Measurements from ENCODE around the gene AMOTL1.

AMOTL1 gene

DNA sequence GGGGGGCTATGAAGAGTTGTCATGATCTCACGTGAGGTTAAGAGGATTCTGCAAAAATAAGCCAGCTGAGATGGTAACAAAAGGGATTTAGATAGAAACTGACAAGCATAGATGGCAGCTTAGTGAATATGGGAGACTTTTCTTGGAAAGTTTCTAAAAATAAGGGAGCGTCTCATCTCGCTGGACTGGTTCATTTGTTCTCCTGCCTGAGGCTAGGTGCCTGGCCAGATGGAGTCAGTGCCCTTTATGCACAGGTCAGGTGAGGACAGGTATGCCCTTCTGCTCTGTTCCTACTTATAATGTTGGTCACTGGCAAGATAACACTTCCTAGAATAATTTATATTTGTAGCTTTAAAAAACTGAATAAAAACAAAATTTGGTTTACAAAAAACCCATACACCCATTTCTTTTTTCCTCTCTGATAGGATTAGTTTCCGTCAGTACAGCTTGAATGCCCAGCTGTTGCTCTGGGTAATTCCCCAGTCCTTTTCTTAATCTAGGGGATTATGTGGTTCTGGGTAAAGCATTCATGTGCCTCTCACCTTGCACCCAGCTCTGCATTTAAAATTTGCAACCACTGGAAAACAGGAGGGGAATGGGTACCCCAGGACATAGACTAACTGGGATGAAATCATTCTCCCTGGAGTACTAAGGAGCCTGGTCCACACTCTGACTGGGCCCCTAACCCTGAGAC lies 90.0 kb downstream of the AMOTL1 start:
- DNase-seq = no peak

DNA sequence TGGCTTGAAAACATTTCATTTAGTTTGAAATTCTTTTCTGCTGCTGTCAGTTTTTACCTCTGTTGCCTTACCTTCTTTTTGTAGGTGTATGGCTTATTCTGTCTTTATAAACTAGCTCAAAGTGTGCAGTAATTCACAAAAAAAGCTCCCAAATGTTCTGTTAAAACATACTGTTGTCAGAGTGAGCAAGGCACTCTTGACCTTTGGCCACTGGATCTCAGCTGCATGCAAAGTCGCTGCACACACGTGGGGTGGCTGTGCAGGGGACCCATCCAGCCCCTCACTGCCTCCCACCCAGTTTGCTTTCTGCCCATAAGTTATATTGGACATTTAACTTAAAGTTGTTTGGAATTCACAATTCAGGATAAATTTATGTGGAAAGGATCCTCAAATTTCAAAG lies 92.2 kb downstream of the AMOTL1 start:
- DNase-seq = no peak

DNA sequence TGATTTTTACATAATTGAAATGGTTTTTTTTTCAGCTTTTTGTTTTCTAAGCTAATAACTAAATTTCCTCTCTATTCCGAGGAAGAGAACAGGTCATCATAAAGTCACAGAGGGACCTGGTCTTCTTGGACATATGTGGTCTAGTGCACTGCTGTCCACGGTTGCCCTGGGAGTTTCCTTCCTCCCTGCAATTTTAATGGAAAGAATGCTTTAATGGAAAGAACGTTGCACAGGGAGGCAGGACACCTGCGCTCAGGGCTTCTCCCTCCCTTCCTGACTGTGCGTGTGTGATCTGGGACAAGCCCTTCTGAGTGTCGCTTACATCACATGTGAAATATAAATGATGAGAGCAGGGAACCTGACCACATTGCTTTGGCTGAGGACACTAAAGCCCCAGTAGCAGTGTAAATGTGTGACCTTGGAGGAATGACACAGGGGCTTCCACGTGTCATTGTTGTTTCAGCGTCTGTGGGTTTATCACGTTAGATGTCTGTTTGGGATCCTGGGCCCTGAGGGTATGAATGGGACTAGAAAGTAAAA lies 93.2 kb downstream of the AMOTL1 start:
- no peak for DNase-seq

DNA sequence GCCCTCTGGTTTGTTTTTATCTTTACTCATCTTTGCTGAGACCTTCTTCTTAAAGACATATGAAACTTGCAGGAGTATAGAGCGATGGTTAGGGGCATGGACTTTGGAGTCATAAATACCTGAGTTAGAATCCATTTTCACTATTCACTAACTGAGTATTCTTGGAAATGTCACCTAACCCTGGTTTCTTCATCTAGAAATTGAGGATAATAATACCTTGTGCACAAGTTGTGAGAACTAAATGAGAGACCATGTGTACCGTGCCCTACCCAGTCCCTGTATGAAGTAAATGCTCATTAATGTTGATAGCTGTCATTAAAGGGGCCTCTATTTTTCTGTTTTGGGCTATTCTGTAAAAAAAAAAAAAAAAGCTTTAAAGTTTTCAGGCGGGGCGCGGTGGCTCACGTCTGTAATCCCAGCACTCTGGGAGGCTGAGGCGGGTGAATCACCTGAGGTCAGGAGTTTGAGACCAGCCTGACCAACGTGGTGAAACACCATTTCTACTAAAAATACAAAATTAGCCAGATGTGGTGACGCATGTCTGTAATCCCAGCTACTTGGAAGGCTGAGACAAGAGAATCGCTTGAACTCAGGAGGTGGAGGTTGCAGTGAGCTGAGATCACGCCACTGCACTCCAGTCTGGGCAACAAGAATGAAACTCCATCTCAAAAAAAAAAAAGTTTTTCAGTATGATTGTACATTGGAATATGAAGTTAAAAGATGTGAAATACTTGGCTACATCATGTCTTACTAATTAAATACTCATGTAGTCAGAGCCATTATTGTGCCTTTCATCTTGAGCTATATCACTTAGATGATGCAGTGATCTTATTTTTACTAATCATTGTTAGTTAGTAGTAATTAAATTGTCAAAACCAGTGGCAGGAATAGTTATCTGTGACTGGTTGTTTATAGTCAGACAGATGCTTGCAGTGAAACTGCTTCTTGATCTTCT lies 95.0 kb downstream of the AMOTL1 start:
- DNase-seq = no peak

DNA sequence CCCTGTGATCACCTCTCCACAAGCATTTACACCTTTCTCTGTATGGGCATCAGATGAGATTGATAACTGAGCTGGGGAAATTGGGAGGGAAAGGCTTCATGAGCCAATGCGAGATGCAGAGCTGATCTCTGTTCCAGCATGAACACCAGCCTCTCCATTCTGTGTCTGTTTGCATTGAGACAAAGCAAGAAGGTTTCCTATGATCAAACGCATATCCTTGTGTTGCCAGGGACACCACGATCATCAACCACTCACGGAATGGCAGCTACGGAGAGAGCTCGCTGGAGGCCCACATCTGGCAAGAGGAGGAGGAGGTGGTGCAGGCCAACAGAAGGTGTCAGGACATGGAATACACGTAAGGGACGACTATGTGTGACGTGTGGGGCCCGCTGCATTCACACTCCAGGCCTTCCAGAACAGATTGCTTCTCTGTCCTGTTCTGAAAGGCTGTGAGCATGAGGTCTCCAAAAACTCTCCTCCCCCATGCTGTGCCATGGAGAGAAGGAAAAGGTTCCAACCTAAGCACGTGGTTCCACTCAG lies 96.4 kb downstream of the AMOTL1 start:
- no peak for DNase-seq

DNA sequence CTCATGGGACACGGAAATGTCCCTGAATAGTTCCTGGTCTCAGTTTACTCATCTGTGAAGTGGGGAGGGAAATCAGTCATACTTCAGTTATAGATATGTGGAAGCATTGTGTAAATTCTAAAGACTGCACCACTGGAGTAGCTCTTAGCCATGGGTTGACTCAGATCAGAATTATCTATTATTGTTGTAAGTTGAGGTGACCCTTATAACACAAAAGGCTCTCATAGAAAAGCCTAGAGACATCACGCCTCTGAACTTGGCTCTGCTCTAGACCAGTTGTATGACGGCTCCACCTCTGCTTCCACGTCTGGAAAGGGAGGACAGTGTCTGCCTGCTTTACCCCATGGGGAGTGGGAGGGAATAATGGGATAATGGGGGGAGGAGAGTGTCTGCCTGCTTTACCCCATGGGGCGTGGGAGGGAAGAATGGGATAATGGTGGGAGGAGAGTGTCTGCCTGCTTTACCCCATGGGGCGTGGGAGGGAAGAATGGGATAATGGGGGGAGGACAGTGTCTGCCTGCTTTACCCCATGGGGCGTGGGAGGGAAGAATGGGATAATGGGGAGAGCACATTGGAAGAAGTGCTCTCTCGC lies 98.2 kb downstream of the AMOTL1 start:
- DNase-seq = no peak

DNA sequence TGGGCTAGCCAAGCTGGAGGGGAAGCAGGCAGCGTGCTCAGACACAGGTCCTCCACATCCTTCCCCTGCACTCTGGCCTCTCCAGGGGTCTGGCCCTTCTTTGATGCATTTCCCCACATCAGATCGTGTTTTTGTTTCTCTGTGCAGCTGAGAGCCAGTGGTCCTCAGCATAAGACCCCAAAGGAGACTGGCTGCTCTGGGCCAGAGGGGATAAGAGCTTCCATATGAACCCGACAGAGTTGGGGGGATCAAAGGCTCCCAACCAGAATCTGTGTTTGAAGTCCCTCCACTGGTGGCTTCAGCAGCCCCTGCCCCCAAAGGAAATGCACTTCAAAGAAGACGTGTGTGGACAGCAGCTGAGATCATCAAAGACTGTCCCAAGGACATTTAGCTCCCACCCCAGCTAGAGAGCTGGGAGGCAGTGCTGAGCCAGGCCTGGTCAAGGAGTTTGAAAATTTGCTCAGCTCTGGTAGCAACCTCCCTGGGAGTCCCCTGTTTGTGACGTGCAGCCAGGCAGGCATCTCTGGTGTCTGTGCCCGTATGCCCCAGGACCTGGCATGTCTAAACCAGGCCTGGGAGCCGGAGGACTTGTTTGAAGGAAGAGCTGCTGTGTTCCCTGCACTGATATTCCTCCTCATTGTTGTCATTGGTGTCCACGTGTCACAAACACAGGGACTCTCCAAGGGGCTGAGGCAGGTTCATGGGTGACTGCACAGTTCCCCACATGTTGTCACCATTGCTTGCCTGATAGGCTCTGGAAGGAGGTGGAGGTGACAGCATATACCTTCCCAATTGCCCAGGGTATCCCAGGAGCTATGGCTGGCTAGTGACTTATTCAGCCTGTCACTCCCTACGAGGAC lies 99.0 kb downstream of the AMOTL1 start:
- no peak for DNase-seq

DNA sequence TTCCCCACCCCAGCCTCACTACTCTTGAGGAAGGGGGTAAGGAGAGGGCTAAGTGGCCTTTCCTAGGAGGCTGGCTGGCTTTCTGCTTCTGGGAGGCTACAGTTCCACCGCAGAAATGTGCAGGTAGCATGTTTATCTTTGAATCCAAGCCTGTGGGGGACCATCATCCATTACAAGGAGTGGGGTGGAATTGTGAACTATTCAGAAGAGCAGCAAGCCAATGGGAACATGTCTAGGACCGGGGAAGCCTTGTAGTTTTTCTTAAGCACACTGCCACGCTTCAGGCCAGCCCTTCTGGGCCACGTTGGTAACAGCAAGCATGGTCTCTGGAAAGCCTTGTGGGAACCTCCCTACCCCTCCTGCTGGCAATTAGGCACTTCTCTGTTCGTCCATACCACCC lies 100.3 kb downstream of the AMOTL1 start:
- DNase-seq = no peak

DNA sequence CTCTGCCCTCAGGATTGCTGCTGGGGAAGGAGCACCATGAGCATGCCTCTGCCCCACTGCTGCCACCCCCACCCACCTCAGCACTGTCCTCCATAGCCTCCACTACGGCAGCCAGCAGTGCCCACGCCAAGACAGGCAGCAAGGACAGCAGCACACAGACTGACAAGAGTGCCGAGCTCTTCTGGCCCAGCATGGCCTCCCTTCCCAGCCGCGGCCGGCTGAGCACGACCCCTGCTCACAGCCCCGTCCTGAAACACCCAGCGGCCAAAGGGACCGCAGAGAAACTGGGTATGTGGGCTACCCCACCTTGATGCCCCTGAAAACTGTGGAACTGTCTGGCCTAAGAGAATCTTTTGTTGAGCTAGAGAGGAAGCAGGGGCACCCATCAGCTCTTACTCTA lies 101.0 kb downstream of the AMOTL1 start:
- DNase-seq = no peak

DNA sequence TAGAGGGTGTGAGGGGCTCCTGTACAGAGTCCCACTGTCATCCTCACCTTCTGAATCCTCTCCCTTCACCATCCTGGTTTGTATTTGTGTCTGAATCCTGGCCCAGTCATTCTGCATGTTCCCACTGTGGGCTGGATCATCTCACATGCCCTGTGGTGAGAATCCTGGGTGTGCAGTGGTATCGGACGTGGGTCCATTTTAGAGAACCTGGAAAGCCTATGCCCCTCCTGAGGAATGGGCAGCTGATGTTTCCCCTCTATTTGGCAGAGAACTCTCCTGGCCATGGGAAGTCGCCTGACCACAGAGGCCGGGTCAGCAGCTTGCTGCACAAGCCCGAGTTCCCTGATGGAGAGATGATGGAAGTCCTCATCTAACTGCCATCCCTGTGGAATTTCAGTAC lies 102.3 kb downstream of the AMOTL1 start:
- no peak for DNase-seq

DNA sequence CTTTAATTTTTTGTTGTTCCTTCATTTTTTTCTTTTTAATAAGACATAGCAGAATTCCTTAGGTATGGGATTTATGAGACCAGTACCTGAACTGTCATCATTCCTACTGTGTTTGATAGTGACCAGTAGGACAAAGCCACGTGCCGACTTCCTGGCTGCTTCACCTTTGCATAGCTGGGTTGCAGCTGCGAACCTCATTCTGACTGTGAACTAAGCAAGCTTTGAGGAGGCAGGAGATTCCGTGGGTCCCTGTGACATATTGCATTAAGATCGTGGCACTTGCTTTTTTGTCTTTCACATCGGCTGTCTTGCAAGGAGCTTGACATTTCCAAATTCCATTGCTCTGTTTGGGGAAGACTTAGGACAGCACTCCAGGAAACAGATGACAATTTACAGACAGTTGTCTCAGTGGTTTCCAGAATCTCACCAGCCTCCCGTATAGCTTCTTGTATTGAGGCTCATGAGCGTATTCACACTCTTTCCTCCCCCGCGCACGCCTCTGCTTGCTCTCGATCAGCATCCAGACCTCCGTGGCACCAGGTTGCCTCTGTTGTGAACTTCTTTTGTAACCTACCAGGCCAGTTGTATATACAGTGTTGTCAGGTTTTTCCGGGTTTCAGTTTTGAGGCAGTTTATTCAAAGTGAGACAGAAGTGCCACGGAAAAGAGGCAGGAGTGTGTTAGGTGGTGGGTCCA lies 103.5 kb downstream of the AMOTL1 start:
- no peak for DNase-seq

DNA sequence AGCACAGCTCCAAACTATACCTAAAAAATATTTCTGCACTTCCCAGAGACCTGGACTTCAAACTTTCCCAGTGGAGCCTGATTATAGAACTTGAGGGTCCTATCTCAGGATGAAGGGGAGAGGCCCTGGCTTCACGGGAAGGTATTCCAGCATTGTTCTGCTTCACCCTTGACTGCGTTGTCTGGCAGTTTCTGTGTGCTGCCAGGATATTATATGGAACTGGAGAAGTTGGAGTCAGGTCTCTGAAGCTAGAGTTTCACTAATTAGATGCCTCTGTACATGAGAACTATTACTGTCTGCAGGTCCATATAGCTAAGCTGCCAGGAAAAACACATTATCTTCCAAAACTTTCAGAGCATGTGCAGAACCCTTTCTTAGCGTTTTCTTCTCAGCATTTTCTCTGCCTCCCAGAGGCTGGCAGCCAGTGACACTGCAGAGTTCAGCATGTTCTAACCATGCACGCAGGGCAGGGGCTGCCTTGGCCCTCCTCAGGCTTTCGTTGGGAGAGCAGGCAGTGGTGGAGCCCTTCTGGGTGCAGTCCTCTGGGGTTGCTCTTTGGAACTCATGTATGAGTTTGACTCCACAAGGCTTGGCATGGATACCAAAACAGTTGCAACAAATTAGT lies 105.9 kb downstream of the AMOTL1 start:
- no peak for DNase-seq

DNA sequence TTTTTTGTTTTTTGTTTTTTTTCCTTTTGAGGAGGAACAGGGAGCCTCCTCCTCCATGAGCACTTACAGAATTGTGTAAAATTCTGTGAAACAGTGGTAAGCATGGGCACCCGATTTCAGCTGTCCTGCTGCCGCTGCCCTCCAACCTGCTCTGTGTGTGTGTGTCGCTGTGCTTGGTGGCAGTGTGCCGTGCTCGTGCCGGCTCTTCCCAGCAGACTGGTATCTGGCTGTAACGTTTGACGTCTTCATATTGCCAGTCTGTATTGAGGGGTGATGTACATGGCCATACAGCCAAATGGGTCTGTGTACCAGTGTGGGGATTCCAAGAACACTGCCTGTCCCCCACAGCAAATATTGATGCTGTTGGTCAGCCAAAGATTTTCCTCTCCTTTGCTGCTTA lies 108.1 kb downstream of the AMOTL1 start:
- no peak for DNase-seq

DNA sequence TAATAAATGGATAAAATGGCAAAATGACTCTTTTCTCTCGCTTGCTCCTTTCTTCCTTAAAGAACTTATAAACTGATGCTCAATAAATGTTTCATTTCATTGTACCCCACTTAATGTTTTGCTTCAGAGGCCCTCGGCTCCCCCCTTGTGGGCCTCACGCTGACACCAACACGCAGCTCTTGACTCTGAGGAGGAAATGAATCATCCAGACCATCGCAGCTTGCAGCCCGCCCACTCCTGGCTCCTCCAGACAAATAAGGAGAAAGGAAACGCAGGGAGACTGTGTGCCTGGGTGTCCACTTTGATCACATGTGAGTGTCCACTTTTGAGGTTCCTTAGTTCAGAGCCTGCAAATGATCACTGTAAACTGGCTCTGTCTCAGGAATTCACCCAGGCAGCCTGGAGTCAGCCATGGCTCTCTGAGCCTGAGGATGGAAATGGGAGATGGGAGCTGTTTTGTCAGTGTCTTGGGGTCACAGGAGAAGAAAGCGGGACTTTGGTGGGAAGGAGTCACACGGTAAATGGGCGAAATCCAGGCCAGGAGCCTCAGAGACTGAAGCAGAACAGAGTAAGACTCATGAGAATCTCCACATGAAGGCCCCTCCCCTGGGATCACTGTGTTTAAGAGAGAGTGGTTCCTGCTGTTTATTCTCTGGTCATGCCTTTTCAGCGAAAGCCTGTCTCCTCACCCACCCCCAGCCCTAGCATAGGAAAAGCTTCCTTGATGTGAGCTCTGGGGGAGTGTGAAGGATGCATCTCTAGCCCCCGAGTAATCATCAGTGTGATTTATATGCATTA lies 108.7 kb downstream of the AMOTL1 start:
- DNase-seq = peak; percentile 52 to 65

DNA sequence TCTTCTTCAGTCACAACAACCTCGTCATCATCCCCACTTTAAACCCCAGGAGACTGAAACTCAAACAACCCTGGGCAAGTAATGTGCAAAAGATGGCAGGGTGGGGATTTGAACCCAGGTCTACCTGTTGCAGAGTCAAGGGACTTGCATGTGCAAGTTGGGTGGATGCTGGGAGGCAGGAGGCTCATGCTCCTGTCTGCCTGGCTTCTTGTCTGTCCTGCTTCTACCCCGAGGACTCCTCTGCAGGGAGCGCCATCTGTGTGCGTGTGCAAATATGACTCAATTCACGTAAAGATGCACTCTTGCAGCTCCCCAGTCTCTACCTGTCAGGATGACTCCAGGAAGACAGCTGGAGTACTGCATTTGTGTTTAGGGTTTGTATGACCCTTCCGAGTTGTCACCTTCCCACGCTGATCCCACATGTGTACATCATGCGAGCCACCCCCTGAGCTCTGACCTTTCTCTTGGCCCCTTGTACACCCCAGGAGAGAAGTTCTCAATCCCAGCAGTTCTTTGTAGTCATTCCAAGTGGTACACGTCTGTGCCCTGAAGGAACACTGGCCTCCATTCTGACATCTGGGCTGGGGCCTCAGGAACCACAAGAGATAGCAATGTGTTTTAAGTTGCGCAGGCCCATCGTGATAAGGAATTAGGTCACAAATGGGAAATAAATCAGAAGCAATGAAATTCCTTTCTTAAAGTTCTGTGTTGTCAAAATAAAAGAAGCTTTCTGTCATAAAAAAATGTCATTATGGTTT lies 109.5 kb downstream of the AMOTL1 start:
- DNase-seq = no peak

DNA sequence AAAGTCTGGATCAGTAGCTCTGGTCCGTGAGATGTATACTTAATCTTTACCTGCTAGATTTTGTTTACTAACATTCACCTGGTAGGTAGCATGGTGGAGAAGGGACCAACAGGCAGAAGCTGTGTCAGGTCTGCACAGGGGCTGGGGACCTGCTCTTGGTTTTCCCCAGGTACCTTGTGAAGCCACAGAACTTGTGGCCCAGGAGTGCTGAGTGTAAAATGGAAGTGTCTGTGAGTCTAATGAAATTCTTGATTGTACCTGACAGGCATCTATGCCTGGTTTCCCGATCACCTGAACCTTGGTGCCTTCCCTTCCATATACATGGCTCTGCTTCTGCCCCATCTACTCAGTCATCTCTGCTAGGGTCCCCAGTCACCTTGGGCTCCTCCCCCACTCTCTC lies 110.8 kb downstream of the AMOTL1 start:
- no peak for DNase-seq

DNA sequence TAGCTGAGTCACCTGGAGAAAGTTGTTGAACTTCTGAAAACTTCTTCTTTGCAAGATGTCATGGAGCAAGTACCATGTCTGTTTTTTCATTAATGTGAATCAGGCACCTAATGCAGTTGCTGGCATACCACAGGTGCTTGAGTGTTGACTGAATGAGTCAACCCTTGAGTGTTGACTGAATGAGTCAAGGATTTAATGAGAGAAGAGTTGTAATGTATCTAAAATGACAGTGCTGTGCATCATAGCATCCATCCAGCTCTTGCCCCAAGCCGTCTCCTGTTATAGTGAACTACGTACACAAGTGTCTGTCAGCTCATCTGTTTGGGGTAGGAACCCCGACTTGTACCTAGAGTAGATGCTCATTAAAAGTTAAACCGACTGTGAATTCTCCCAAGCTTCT lies 112.1 kb downstream of the AMOTL1 start:
- DNase-seq = no peak

DNA sequence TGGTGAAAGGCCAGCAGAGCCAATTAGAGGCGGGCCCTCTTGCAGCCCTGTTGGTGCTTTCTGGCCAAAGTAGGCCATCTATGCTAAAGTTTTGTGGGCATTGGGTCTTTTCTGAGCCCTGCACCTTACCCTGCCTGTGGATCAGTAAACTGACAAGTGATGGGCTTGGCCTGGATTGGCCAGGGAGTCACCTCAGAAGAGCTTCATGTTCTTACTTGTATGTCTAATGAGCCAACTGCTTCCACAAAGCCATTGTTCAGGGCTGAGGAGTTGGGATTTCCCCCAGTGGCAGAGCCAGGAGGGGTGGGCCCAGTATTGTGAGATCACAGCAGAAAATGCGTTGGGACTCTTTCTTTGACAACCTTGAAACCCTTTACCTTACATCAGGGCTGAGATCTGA lies 114.8 kb downstream of the AMOTL1 start:
- no peak for DNase-seq

DNA sequence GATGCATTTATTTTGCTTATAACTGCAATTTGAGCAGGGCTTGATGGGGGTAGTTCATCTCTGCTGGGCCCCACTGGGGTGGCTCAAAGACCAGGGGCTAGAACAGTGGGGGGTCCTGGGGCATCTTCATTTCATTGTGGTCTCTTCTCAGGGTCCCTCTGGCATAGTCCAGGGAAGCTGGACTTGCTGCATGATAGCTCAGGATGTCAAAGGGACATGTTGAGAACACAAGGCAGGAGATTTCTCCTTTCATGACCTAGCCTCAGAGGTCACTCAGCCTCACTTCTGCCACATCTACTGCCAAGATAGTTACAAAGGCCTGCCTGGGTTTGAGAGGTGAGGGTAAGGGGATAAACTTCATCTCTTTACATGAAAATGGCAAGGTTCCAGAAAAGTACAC lies 115.7 kb downstream of the AMOTL1 start:
- no peak for DNase-seq

DNA sequence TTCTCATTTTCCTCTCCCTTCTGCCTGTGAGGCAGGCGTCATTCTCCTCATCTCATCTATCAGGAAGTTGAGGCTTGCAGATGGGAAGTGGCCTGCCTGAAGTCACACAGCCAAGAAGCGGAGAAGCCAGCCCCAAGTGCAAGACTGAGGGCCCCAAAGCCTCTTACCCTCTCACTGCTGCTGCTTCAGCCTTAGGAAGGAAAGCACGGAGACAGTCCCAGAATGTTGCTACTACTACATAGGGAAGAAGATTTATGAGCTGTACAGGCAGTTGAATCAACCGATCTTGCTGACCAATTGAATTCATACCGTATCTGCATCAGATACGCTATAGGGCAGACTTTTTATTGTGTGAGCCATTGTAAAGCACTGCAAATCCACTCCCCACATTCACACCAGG lies 116.2 kb downstream of the AMOTL1 start:
- DNase-seq = no peak

Data from stimulated activated CD4-positive, alpha-beta T cell treated with anti-CD3 and anti-CD28 coated beads, Interleukin-2, amount 100 ng/mL, for 48 hours (primary cell).